GM23338 (cell line): ENCODE measurements around the gene ABHD18. TPM values are rescaled to one million over a fixed set of nuclear protein-coding genes. Genes with fewer than 3 reads are reported as not detected.
"Not testable (repeated sequence)": the region's sequence is repeated elsewhere in the genome, so short reads cannot be mapped to it uniquely, and the experiment has no call there.

Source experiments
- ATAC-seq: fragments of 200-7000 bp; cut with Tn5 transposase; 3 replicates; pipeline ENCODE4 v1.9.1; 2020
- DNase-seq: peaks from one replicate; pipeline ENCODE4 v3.0.0-alpha.2; 2015; ENCODE audit warnings: low spot score
- H2AFZ ChIP-seq: fragments of 200-600 bp; sonication (generic); 2 replicates; pipeline ENCODE4 v1.8.0; 2016; ENCODE audit warnings: antibody characterized with exemption, mild to moderate bottlenecking, moderate library complexity
- H3F3A ChIP-seq: fragments of 200-600 bp; sonication (generic); replicated peaks from 2 replicates; pipeline ENCODE4 v1.8.0; 2017; ENCODE audit warnings: antibody characterized with exemption, mixed run types, low read depth
- H3K27ac ChIP-seq: fragments of 200-600 bp; sonication (generic); 2 replicates; pipeline ENCODE4 v1.6.1; 2016; ENCODE audit warnings: low read depth
- H3K27me3 ChIP-seq: fragments of 200-600 bp; sonication (generic); 2 replicates; pipeline ENCODE4 v1.8.0; 2016; ENCODE audit warnings: mild to moderate bottlenecking, mixed run types, moderate library complexity; ENCODE audit not compliant: insufficient read depth
- H3K36me3 ChIP-seq: fragments of 200-600 bp; sonication (generic); 2 replicates; pipeline ENCODE4 v1.8.0; 2016; ENCODE audit warnings: mild to moderate bottlenecking; ENCODE audit not compliant: insufficient read depth
- H3K4me1 ChIP-seq: fragments of 200-600 bp; sonication (generic); 2 replicates; pipeline ENCODE4 v1.8.0; 2016; ENCODE audit warnings: mild to moderate bottlenecking, moderate library complexity; ENCODE audit not compliant: insufficient read depth
- H3K4me2 ChIP-seq: fragments of 200-600 bp; sonication (generic); 2 replicates; pipeline ENCODE4 v1.7.1; 2017; ENCODE audit warnings: mixed run types
- H3K4me3 ChIP-seq: fragments of 200-600 bp; sonication (generic); 2 replicates; pipeline ENCODE4 v1.6.1; 2016; ENCODE audit warnings: mixed run types
- H3K79me2 ChIP-seq: fragments of 200-600 bp; sonication (generic); replicated peaks from 2 replicates; pipeline ENCODE4 v1.8.0; 2017; ENCODE audit warnings: mild to moderate bottlenecking; ENCODE audit not compliant: insufficient read depth
- H3K9me2 ChIP-seq: fragments of 200-600 bp; sonication (generic); 2 replicates; pipeline ENCODE4 v1.8.0; 2017; ENCODE audit not compliant: insufficient read depth
- H4K20me1 ChIP-seq: fragments of 200-600 bp; sonication (generic); replicated peaks from 2 replicates; pipeline ENCODE4 v1.8.0; 2017; ENCODE audit warnings: mild to moderate bottlenecking; ENCODE audit not compliant: insufficient read depth
- H3K27ac Mint-ChIP-seq: 2 replicates; pipeline ENCODE4 v1.8.0; 2020; ENCODE audit warnings: inconsistent platforms, mild to moderate bottlenecking, moderate library complexity, mixed read lengths
- H3K27me3 Mint-ChIP-seq: 3 replicates; pipeline ENCODE4 v1.8.0; 2022; ENCODE audit warnings: low read depth, mild to moderate bottlenecking, moderate library complexity, mixed read lengths, inconsistent platforms; ENCODE audit not compliant: insufficient read depth, poor library complexity
- H3K36me3 Mint-ChIP-seq: 3 replicates; pipeline ENCODE4 v1.8.0; 2021; ENCODE audit warnings: low read depth, mild to moderate bottlenecking, inconsistent platforms, moderate library complexity, mixed read lengths
- H3K4me1 Mint-ChIP-seq: 3 replicates; pipeline ENCODE4 v1.8.0; 2020; ENCODE audit warnings: mild to moderate bottlenecking, inconsistent platforms, mixed read lengths
- H3K4me3 Mint-ChIP-seq: 3 replicates; pipeline ENCODE4 v1.8.0; 2021; ENCODE audit warnings: moderate library complexity, mild to moderate bottlenecking, inconsistent platforms, mixed read lengths
- H3K9me3 Mint-ChIP-seq: 3 replicates; pipeline ENCODE4 v1.8.0; 2020; ENCODE audit warnings: moderate library complexity, mild to moderate bottlenecking, inconsistent platforms, mixed read lengths
- CREB1 ChIP-seq: fragments of 250-450 bp; sonication (Bioruptor Pico); IDR thresholded peaks from 2 replicates; pipeline ENCODE4 v1.5.0; 2020; ENCODE audit warnings: low read depth, mild to moderate bottlenecking, moderate library complexity
- CTCF ChIP-seq, 2 experiments: fragments of 200-600 bp in 1 of 2; sonication (generic) in 1 of 2; conservative IDR thresholded peaks; 2 replicates each; pipeline versions ENCODE4 v1.5.1 to v1.6.1; 2016 to 2017; ENCODE audit warnings: antibody characterized with exemption in 2 of 2, low read depth in 2 of 2, mild to moderate bottlenecking in 2 of 2, moderate library complexity in 1 of 2
- ETS1 ChIP-seq: IDR thresholded peaks from 2 replicates; pipeline ENCODE4 v1.6.1; 2016; ENCODE audit warnings: antibody characterized with exemption
- EZH2 ChIP-seq: fragments of 200-600 bp; sonication (generic); IDR thresholded peaks from one replicate; pipeline ENCODE4 v1.8.0; 2017; ENCODE audit warnings: antibody characterized with exemption, mild to moderate bottlenecking, low read depth; ENCODE audit not compliant: unreplicated experiment
- JUNB ChIP-seq: IDR thresholded peaks from one replicate; pipeline ENCODE4 v1.6.1; 2016; ENCODE audit warnings: antibody characterized with exemption; ENCODE audit not compliant: unreplicated experiment
- NANOG ChIP-seq: IDR thresholded peaks from 2 replicates; pipeline ENCODE4 v1.6.1; 2016; ENCODE audit warnings: antibody characterized with exemption, borderline replicate concordance
- POLR2AphosphoS5 ChIP-seq: IDR thresholded peaks from 2 replicates; pipeline ENCODE4 v1.6.1; 2016; ENCODE audit warnings: antibody characterized with exemption, low read depth
- REST ChIP-seq: IDR thresholded peaks from one replicate; pipeline ENCODE4 v1.6.1; 2018; ENCODE audit warnings: antibody characterized with exemption; ENCODE audit not compliant: unreplicated experiment
- STAT1 ChIP-seq: IDR thresholded peaks from one replicate; pipeline ENCODE4 v1.6.1; 2016; ENCODE audit warnings: antibody characterized with exemption; ENCODE audit not compliant: unreplicated experiment
- ZNF114 ChIP-seq: fragments of 250-450 bp; sonication (Bioruptor Pico); IDR thresholded peaks from 2 replicates; pipeline ENCODE4 v1.5.0; 2020; ENCODE audit warnings: mild to moderate bottlenecking, moderate library complexity
- ZNF331 ChIP-seq: fragments of 250-450 bp; sonication (Bioruptor Pico); IDR thresholded peaks from 2 replicates; pipeline ENCODE4 v1.5.0; 2020; ENCODE audit warnings: low read depth, mild to moderate bottlenecking, moderate library complexity
- polyA plus RNA-seq: library from polyadenylated mRNA; unstranded; fragments of >200 nt; fragmentation: Nextera tagmentation; extraction: Ambion mirVana; gene quantifications from 2 replicates; pipeline ENCODE4 v1.2.1, GENCODE V29; 2016
- total RNA-seq: library from RNA; depleted of rRNA; stranded (reverse); fragments of >200 nt; shearing (Covaris generic); gene quantifications from 2 replicates; pipeline ENCODE4 v1.2.3, GENCODE V29; 2014

ABHD18 gene
- total and polyA plus RNA-seq, 2 experiments from 2014 or later, result 7.2 to 18.6 TPM

GRCh38 chr4:127922226-127922625 is 43.0 kb upstream of the ABHD18 start (continued):
- TF ChIP-seq CTCF (conservative IDR thresholded peaks at IDR 0.05; ENCODE audit: low read depth in 2 of 2) (no peak), POLR2AphosphoS5 (no peak), ETS1 (no peak), JUNB (no peak), NANOG (no peak), ZNF114 (no peak), STAT1 (no peak), REST (no peak), ZNF331 (no peak)

- not testable (repeated sequence) for H3K36me3 ChIP-seq, DNase-seq, H4K20me1 ChIP-seq, H3K4me3 ChIP-seq, H3K27ac Mint-ChIP-seq, H3K9me2 ChIP-seq, H3K27ac ChIP-seq, H3K4me2 ChIP-seq, H3K4me3 Mint-ChIP-seq, H3F3A ChIP-seq, H3K27me3 Mint-ChIP-seq, H3K9me3 Mint-ChIP-seq, H3K4me1 Mint-ChIP-seq, H3K4me1 ChIP-seq, H2AFZ ChIP-seq, H3K79me2 ChIP-seq, H3K27me3 ChIP-seq, ATAC-seq
- peaks cover 12% of the 10 kb centered on the region for H3K36me3 Mint-ChIP-seq
Observed at GRCh38 chr4:127925720-127926119, 39.5 kb upstream of the ABHD18 start.

GRCh38 chr4:127930175-127930574 is 35.0 kb upstream of the ABHD18 start:
- Histone ChIP-seq H3K4me1 (no peaks in the 10 kb centered on the region), H2AFZ (no peak overlapping the region), H3K9me2 (no peaks in the 10 kb centered on the region), H3K4me3 (no peak overlapping the region), H3K4me2 (no peak overlapping the region), H3K36me3 (no peaks in the 10 kb centered on the region; the same call in none of the 2 replicates), H3K79me2 (no peaks in the 10 kb centered on the region), H3F3A (no peaks in the 10 kb centered on the region), H3K27ac (no peak overlapping the region), H4K20me1 (no peaks in the 10 kb centered on the region), H3K27me3 (no peaks in the 10 kb centered on the region)
- H3K4me1 Mint-ChIP-seq, result no peaks in the 10 kb centered on the region
- DNase-seq (no peak), ATAC-seq (no peak)
- H3K9me3 Mint-ChIP-seq, result no peaks in the 10 kb centered on the region
- no peak overlapping the region for H3K4me3 Mint-ChIP-seq
- H3K27me3 Mint-ChIP-seq, result no peaks in the 10 kb centered on the region
- peaks cover 12% of the 10 kb centered on the region for H3K36me3 Mint-ChIP-seq
- no peak overlapping the region for H3K27ac Mint-ChIP-seq
- TF ChIP-seq CREB1, result no peak
- TF ChIP-seq STAT1, result no peak
- TF ChIP-seq EZH2, result no peak
- no peak for TF ChIP-seq POLR2AphosphoS5
- TF ChIP-seq ZNF114, result no peak
- no peak for TF ChIP-seq ZNF331
- TF ChIP-seq CTCF (conservative IDR thresholded peaks at IDR 0.05; ENCODE audit: low read depth in 2 of 2), result no peak
- TF ChIP-seq JUNB, result no peak
